Inflammatory macrophage treated with lipopolysaccharide for 1 hour (primary cell): ENCODE data around the gene NOTCH1.

ENCODE experiments used
- DNase-seq, 2 donors: peaks; one replicate each; pipeline ENCODE4 v3.0.0-alpha.2; 2020 to 2022

NOTCH1 gene

GRCh38 chr9:136499935-136500910, 45.6 kb downstream of the NOTCH1 start:
- no peak for DNase-seq

GRCh38 chr9:136499071-136499934, 46.5 kb downstream of the NOTCH1 start:
- no peak for DNase-seq

GRCh38 chr9:136497916-136498695, 47.7 kb downstream of the NOTCH1 start:
- no peak for DNase-seq

GRCh38 chr9:136496801-136497620, 48.8 kb downstream of the NOTCH1 start:
- DNase-seq, result no peak

GRCh38 chr9:136496181-136496580, 49.7 kb downstream of the NOTCH1 start:
- no peak for DNase-seq

GRCh38 chr9:136495238-136495800, 50.5 kb downstream of the NOTCH1 start:
- DNase-seq, result no peak

GRCh38 chr9:136494531-136495215, 51.2 kb downstream of the NOTCH1 start:
- no peak for DNase-seq

- DNase-seq, result no peak
Observed at GRCh38 chr9:136494012-136494411, 51.8 kb downstream of the NOTCH1 start.

- DNase-seq, result no peak
Observed at GRCh38 chr9:136493567-136493971, 52.3 kb downstream of the NOTCH1 start.

GRCh38 chr9:136492978-136493522, 52.8 kb downstream of the NOTCH1 start:
- DNase-seq, result no peak

GRCh38 chr9:136489731-136490130, 56.1 kb downstream of the NOTCH1 start:
- DNase-seq, result no peak

- peak; percentile 44 to 71 for DNase-seq
Observed at GRCh38 chr9:136488247-136489214, 57.3 kb downstream of the NOTCH1 start.

GRCh38 chr9:136487672-136488071, 58.2 kb downstream of the NOTCH1 start:
- DNase-seq, result no peak

GRCh38 chr9:136486823-136487620, 58.8 kb downstream of the NOTCH1 start:
- no peak for DNase-seq

- no peak for DNase-seq
Observed at GRCh38 chr9:136486131-136486530, 59.7 kb downstream of the NOTCH1 start.

GRCh38 chr9:136485049-136486045, 60.5 kb downstream of the NOTCH1 start:
- DNase-seq, result peak; percentile 49 to 92
